ENCODE data around the gene TMUB2.
A peak's percentile ranks its signal among the peaks of the same experiment; 100 is the strongest.
"Not testable (repeated sequence)": the region's sequence is repeated elsewhere in the genome, so short reads cannot be mapped to it uniquely, and the experiment has no call there.

The TMUB2 gene

DNA sequence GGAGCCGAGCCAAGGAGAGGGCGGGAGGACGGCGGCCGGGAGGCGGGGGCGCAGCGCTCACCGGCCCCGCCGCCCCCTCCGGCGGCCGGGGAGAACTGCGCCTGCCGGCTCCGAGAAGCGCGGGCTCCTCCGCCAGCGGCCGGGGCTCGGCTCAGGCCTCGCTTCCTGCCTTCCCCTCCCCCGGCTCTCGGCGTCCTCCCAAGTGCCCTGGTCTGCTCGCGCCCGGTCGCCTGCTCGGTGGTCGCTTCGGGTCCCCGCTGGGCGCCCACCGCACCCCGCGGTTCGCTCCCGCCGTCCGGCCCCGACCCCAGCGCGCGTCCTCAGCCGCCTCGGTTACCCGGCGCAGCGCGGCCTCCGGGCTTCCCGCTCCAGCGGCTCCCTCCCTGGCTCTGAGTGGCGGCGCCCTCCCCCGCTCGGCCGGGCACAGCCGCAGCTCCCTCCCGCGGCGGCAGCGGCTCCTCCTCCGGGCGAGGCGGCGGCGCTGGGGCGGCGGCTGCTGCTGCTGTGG is 32.4 kb downstream of the TMUB2 start:
- peak; percentile 66 for DNase-seq (ENCODE audit: low spot score)

DNA sequence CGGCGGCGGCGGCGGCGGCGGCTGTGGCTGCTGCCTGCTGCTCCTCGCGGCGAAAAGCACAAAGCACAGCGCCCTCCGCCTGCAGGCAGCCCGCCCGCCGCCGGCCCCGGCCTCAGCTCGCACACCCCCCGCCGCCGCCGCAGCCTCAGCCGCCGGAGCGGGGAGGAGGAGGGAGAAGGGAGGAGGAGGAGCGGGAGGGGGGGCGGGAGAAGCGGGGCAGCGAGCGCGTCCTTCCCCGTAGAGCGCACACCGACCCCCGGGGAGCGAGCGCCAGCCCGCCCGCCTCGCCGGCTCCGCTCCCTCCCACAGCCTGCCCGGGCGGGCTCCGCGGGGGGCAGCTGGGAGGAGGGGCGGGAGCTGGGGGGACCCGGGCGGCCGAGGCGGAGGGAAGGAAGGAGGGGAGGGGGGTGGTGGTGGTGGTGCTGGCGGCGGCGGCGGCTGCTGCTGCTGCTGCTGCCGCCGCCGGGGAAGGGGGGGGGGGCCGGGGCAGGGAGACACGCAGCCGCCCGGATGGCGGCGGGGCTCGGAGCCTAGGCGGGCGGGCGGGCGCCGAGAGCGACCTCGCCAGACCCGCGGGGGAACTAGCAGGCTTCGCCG is 32.9 kb downstream of the TMUB2 start, which contains the start of gene UBTF:
Gene UBTF (minus strand): TSS at position 60 of the 597 bp plus-strand sequence. CDS start 1,446 bp downstream, outside the sequence.
- peak; percentile 71 for DNase-seq (ENCODE audit: low spot score)

DNA sequence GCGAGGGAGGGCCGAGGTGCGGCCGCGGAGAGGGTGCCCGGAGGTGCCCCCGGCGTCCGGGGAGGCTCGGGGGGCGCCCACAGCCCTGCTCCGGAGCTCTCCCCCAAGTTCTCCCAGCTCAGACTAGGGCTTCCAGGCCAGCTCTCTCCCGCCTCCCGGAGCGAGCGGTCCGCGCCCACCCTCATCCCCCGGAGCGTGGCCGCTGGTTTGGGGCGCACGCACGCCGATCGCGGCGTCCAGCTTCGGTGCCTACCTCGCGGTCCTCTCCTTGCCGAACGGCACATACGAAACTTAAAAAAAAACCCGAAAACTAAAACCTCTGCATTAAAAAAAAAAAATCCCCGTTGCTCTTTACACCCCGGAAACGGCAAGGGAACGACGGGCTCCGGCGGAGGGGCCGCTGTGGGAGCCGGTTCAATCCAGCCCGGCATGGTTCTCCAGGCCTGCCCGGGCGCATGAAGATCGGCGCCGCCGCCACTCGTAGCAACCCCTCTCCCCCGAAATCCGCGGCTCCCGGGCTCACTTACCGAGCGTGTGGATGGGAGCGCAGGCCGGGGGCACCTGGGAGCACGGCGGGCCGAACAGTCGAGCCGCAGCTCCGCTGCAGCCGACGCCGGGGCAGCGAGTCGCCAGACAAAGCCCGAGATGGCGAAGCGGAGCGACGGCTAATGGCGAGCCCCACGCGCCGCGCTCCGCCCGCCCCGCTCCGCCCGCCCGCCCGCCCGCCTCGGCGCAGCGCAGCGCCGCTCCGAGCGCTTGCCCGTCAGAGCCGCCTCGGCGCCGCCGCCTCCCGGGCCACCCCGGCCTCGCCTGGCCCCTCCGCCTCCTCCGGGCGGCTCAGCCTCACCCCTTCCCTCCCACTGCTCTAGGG is 33.7 kb downstream of the TMUB2 start:
- no peak for DNase-seq (ENCODE audit: low spot score)

DNA sequence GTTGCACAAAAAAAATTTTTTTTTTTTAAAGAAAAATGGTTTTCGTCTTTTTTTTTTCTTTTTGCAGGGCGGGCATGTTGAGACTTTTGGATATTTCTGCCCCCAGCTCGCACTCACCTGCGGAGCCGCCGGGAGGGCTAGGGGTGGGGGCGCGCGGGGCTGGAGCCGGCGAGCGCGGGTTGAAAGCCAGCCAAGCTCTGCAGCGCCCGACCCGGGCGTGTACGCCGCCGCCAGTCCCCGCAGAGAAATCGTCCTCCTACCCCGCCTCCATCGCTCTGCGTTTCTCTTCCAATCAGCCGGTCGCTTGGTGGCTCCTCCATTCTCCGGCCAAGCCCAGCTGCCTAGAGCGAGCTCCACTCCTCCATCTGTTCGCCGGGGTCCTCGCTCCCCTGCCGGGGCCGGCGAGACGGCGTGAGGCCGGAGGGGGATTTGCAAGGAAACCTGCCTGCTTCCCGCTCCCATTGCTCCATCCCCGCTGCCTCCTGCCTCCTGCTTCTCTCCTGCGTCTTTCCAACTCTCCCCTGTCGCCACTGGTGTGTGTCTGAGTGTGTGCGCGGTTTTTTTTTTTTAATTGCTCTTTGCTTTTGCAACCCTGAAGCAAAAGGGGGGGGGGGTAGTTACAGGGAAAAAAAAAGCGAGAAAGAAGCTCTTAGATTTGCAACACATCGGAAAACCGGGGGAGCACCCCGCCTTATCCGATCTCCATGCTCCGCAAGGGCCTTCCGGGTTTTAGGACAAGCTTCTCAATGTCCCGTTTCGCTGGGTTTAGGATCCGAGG is 34.5 kb downstream of the TMUB2 start:
- DNase-seq (ENCODE audit: low spot score), result peak; percentile 88

DNA sequence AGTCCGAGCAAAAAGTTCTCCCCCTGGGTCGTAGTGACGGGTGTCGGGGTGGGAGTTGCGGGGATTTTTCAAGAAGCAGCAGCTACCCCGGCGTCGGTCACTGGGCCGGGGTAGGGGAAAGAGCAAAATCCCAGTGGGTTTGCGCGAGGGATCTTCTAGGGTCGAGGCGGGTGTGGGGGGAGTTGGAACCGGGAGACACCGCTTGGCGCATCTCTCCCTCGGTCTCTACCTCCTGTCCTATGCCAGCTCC is 35.0 kb downstream of the TMUB2 start:
- DNase-seq (ENCODE audit: low spot score), result no peak

DNA sequence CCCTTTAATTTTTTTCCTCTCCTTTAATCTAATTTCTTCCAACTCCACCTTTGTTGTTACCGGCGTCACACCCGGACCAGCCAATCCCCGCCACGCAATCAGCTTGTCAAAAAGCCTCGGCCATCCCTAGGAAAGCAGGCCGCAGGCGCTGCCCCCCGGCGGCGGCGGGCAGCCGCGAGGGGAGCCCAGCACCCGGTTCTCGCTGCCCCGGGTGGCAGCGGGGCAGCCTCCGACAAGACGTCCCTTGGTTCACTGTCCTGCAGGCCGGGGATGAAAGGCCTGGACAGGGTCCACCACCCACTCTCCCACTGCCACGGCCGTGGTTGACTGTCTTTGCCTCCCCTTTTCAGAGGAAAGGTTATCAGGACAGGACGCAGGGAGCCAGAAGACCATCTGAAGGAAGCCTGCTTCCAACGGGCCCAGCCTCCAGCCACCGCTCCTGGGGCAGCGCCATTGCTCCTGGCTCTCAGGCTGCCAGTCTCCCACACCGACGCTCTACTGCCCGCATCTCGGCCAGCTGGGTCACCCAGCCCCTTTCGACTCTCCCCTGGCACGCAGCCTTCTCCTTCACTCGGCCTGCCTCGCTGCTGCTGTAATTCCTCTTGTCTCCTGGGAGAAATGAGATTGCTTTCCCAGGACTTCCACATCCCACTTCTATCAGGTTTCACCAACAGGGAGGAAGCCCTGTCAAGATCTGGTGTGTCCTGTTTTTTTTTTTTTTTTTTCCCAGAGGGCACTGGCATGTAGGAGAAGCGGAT is 35.5 kb downstream of the TMUB2 start:
- peak; percentile 95 for DNase-seq (ENCODE audit: low spot score)

DNA sequence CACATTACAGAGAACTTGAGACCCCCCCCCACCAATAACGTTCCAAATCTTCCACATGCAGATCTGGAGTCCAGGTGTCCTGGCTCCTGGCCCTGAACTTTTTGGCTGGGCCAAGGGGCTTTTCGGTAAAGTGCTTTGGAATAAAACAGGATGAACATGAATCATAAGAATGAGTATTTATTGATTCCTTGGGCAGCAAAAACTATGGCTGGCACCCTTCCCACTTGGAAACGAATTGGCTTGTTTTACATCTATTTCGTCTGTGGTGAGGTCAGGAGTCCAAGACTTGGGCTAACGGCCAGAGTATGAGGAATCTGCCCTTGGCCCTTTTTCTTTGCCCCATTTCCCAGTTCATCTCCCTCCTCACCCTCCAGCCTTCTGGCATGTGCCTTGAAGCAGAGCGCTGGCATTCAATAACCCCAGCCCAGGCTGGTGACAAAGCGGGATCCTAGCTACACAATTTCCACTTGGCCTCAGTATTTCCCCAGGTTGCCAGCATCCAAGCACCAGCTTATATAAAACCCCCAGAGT is 36.8 kb downstream of the TMUB2 start:
- no peak for DNase-seq (ENCODE audit: low spot score)

DNA sequence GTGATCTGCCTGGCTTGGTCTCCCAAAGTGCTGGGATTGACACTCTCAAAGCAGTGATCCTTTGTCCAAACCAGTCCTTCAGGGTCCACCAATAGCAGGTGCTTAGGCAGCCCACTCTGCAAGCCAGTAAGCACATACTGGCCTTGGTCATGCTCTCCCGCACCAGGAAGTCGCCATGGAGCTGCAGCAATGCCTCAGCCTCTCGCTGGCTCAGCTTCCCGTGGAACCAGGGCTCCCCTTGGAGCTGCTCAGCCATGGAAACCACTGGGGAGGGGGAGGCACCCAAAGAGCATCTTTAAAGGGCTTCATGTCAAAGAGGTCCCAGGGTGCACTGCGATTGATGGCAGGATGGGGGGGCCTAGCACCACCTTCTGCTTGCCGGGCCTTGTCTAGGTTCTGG is 42.3 kb downstream of the TMUB2 start:
- DNase-seq (ENCODE audit: low spot score), result no peak

DNA sequence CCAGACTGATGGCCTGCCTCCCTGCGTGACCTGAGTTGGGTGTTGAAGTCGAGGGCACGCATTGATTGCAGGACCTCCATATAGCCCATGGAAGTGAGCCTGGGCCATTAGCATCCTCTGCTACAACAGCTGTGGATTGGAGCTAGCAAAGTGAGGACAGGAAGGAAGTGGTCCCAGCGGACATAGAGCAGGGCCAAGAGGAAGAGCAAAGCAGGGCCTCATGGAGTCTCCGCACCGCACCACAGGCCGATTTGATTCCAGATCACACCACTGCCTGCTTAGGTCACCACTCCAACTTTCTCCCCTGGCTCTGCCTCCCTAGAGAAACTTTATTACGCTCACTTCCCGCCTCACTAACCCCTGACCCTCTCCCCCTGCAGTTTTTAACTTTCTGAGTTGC is 43.4 kb downstream of the TMUB2 start:
- DNase-seq (ENCODE audit: low spot score), result no peak

DNA sequence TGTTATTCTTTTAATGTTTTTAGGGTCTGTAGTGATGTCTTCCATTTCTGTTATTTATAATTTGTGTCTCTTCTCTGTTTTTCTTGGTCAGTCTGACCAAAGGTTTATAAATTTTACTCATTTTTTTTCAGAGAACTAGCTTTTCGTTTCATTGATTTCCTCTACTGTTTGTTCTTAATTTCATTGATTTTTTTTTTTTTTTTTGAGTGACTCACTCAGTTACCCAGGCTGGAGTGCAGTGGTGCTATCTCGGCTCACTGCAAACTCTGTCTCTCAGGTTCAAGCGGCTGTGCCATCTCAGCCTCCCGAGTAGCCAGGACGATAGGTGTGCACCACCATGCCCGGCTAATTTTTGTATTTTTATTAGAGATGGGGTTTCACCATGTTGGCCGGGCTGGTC is 45.3 kb downstream of the TMUB2 start:
- DNase-seq (ENCODE audit: low spot score), result no peak

DNA sequence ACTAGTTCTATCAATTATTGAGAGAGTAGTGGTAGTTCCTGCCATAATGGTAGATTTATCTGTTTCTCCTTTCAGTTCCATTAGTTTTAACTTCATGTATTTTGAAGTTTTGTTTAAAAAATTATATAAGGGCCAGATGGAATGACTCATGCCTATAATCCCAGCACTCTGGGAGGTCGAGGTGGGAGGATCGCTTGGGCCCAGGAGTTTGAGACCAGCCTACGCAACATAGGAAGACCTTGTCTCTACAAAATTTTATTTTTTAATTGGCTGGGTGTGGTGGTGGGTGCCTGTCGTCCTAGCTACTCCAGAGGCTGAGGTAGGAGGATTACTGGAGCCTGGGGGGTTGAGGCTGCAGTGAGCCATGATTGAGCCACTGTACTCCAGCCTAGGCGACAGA is 46.8 kb downstream of the TMUB2 start:
- no peak for DNase-seq (ENCODE audit: low spot score)

DNA sequence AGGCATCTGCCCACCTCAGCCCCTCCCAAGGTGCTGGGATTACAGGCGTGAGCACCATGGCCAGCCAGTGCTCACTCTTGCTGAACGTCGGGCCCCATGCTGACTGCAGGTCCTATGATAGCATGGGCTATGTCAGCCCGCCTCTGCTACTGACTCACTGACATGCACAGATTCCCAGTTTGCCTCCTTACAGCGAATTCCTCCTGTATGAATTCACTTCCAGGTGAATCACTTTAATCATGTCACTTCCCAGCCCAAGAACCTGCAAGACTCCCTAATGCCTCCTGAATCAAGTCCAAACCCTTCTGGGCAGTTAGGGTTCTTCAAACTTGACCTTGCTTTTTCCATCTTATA is 48.8 kb downstream of the TMUB2 start:
- DNase-seq (ENCODE audit: low spot score), result no peak

DNA sequence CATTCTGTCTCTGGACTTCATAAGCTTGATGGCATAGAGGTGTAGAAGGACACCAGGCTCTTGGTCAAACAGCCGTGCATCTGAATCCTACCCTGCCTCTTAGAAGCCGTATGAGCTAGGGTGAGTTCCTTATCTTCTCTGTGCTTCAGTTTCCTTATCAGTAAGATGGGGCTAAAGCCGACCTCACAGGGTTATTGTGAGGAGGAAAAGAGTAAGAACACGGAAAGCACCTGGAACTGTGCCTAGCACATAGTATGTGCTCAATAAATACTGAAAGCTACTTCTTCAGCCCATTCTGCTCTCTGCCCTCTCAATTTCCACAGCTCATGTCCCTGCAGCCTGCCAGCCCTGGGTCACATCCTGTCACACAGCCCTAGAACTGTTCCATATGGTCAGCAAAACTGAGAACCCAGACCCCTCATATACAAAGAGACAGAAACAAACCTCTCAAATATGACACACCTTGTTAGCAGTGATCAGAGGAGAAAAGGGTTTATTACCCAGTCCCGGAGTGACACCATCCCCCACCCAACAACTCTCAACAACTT is 49.7 kb downstream of the TMUB2 start:
- no peak for DNase-seq (ENCODE audit: low spot score)

DNA sequence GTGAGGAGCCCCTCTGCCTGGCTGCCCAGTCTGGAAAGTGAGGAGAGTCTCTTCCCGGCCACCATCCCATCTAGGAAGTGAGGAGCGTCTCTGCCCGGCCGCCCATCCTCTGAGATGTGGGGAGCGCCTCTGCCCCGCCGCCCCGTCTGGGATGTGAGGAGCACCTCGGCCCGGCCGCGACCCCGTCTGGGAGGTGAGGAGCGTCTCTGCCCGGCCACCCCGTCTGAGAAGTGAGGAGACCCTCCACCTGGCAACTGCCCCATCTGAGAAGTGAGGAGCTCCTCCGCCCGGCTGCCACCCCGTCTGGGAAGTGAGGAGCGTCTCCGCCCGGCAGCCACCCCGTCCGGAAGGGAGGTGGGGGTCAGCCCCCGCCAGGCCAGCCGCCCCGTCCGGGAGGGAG is 51.1 kb downstream of the TMUB2 start:
- not testable (repeated sequence) for DNase-seq (ENCODE audit: low spot score)

DNA sequence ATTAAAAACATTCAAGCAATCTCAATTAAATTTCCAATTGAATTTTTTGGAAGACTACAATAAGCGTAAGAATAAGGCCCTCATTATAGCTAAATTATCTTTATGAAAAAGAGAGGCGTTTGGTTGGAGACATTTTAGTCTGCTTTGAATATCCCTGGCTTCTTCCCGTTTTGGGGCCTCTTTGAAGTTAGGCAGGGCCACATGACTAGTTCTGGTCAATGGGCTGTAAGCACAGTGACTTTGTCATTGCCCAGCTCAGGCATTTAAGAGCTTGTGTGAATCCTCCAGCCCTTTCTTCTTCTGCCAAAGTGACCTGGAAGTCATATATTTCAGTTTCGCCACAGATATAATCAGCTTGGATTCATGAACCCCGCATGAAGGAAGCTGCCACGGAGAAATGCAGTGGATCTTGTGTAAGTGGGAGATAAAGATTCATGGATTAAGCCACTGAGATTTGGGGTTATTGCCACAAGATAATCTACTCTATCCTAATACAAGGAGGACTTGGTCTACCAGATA is 54.4 kb downstream of the TMUB2 start:
- no peak for DNase-seq (ENCODE audit: low spot score)

Small RNA genes lying within 50 kb of the gene (small RNA-seq; reads per million reads assigned to genes)
- 0 reads per million in 2 experiments for gene MIR6782
